Measurements from ENCODE around the gene MYH4. TPM values are rescaled to one million over a fixed set of nuclear protein-coding genes. Genes with fewer than 3 reads are reported as not detected.

MYH4 gene
- not detected for total RNA-seq

DNA sequence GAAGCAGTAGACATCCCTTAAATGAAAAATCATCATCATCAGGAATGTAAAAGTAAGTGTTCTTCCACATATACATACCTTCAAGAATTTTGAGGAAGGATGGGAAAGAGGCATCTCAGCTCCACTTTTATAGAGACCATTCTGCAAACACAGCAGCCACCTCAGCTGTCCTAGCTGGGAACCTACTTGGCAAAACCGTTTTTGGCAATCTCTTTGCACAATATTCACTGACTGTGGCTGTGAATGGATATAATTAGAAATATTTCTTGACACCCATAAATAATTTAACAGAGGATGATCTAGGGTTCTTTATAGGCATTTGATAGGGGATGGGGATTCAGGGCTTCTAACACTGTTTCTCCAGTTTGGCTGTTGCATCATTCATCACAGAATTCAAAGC lies at the start of gene MYH4:
MYH4 (minus strand) TSS at position 101 of the 400 bp plus-strand sequence. CDS start 2,814 bp downstream, outside the sequence.
- Mint-ChIP-seq H3K4me3 (no peak within 1 kb of the TSS), H3K9me3 (no peaks in the 10 kb centered on the region), H3K4me1 (ENCODE audit: low read depth) (no peaks in the 10 kb centered on the region), H3K27ac (no peak within 1 kb of the TSS), H3K27me3 (ENCODE audit: low read depth) (peaks cover 4% of the 10 kb centered on the region), H3K36me3 (ENCODE audit: insufficient read depth in 2 of 2) (no peaks in the 10 kb centered on the region)
- DNase-seq (no peak), ATAC-seq (replicated peaks in 1 of 2) (no peak)

DNA sequence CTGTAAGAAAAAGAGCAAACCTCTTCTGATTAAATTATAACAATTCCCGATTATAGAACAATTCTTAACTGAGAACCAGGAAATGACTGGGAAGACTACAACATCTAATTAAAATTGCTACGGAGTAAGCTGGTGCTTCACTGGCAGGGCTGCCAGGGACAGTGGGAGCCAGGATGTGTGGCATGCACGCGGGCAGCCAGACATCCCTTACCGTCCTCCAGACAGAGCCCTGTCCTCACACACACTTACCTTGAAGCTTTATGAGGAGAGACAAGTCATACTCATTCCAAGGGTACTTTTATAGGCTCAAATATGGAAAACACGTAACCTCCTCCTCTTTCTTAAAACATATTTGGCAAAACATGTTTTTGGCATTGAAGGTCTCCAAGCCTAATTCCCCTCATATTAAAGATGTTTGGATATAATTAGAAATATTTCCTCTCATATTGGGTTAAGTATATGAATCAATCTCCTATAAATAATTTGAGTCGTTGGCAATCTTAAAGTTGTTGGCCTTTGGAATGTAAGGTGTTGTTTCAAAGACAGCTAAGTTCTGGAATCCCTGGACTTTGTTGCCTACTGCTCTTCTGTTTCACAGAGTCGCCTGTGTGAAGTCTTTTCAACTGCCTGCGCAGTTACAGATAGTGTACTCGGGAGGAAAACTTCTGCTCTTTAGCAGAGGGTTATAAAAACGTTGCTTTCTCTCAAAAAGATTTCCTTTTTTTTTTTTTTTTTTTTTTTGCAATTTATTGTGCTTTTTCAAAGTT lies 49.1 kb upstream of the MYH4 start, which contains the start of gene MYH1:
MYH1 (minus strand) TSS at position 272 of the 767 bp plus-strand sequence. CDS start 1,900 bp downstream, outside the sequence.
- no peaks in the 10 kb centered on the region for H3K36me3 Mint-ChIP-seq (ENCODE audit: insufficient read depth in 2 of 2)
- DNase-seq (no peak), ATAC-seq (replicated peaks in 1 of 2) (no peak)
- no peaks in the 10 kb centered on the region for H3K4me1 Mint-ChIP-seq (ENCODE audit: low read depth)
- H3K4me3 Mint-ChIP-seq, result no peak within 1 kb of the TSS
- H3K27ac Mint-ChIP-seq, result no peak within 1 kb of the TSS
- no peaks in the 10 kb centered on the region for H3K27me3 Mint-ChIP-seq (ENCODE audit: low read depth)
- H3K9me3 Mint-ChIP-seq, result no peaks in the 10 kb centered on the region

DNA sequence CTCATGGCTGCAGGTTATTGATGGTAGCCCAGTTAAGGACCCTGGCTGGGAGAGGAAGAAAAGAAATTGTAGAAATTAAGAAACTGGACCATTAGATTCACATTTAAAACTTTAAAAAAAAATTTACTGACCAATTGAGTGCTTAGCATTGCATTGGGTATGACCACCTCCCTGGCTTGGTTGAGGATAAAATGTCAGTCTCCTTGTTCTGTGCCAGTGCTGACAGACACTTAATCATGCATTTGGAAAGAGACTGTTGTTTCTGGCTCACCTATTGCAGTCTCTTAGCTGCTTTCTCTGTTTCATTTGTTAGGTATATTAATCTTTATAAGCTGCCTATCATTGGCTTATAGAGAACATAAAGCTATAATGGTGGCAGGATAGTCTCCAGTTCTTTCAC lies 47.3 kb upstream of the MYH4 start:
- H3K36me3 Mint-ChIP-seq (ENCODE audit: insufficient read depth in 2 of 2), result no peaks in the 10 kb centered on the region
- no peak for DNase-seq
- no peak overlapping the region for H3K27ac Mint-ChIP-seq
- H3K4me3 Mint-ChIP-seq, result no peak overlapping the region
- no peak for ATAC-seq (replicated peaks in 1 of 2)
- H3K27me3 Mint-ChIP-seq (ENCODE audit: low read depth), result no peaks in the 10 kb centered on the region
- H3K4me1 Mint-ChIP-seq (ENCODE audit: low read depth), result no peaks in the 10 kb centered on the region
- no peaks in the 10 kb centered on the region for H3K9me3 Mint-ChIP-seq

DNA sequence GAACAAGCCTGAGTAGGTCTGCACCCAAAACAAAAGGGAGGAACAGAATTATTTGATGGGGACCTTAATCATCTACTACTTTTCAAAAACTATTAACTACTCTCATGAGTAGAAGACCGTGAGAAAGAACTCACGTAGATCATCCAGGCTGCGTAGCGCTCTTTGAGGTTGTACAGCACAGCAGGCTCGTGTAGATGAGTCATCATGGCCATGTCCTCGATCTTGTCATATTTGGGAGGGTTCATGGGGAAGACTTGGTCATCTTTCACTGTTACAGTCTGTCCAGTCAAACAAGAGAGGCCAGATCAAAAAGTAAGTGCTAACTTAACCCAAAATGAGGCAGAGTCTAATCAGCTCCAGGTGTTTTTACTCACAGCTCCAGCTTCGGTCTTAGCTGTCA lies 46.7 kb upstream of the MYH4 start:
- Mint-ChIP-seq H3K36me3 (ENCODE audit: insufficient read depth in 2 of 2) (no peaks in the 10 kb centered on the region), H3K4me3 (no peak overlapping the region), H3K27ac (no peak overlapping the region), H3K4me1 (ENCODE audit: low read depth) (no peaks in the 10 kb centered on the region), H3K9me3 (no peaks in the 10 kb centered on the region), H3K27me3 (ENCODE audit: low read depth) (no peaks in the 10 kb centered on the region)
- ATAC-seq (replicated peaks in 1 of 2), result no peak
- DNase-seq, result no peak

DNA sequence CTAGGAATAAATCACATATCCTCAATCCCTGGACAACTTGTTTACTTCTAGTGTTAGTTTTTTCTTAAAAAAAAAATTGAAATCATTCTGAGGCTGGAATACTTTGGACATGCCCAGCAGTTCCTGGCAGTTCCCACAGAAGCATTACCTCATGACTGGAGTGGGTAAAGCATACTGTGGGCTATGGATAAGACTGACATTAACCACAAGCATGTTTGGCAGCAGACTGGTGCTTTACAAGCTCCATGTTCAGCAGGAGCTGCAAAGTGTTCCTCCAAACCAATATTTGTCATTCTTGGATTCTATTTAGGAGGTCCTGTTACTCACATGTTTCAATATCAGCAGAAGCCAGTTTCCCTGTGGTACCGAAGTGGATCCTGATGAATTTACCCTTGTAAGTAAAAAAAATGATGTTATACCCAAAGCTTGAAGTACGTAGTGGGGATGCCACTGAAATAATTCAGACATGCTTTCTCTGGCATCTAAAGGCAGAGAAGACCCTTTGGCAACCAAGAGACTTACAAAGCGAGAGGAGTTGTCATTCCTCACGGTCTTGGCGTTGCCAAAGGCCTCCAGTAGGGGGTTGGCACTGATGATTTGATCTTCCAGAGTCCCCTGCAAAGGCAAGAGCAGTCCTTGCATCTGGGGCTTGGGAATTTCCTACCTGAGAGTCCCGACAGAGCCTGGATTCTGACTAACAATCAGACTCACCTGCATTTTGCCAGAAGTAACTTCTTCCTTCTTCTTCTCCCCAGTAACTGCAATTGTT lies 44.1 kb upstream of the MYH4 start:
- DNase-seq, result no peak
- no peak for ATAC-seq (replicated peaks in 1 of 2)
- no peaks in the 10 kb centered on the region for H3K9me3 Mint-ChIP-seq
- H3K36me3 Mint-ChIP-seq (ENCODE audit: insufficient read depth in 2 of 2), result no peaks in the 10 kb centered on the region
- H3K27ac Mint-ChIP-seq, result no peak overlapping the region
- no peaks in the 10 kb centered on the region for H3K27me3 Mint-ChIP-seq (ENCODE audit: low read depth)
- H3K4me1 Mint-ChIP-seq (ENCODE audit: low read depth), result no peaks in the 10 kb centered on the region
- no peak overlapping the region for H3K4me3 Mint-ChIP-seq

DNA sequence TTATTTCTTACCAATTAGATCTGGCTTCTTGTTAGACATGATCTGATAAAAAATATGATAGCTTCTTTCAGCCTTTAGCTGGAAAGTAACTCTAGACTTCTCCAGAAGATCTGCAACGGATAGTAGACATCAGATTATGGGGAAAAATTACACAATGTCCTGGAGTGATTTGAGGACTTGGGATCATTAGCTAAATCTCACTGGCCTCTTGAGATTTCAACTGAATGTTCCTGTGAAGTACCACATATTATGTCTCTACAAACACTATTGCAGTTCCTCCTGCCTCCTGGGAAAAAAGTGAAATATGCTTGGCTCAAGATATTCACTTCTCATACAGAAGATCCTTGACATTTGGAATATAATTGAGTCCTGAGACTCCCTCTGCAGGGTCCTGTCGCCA lies 43.5 kb upstream of the MYH4 start:
- DNase-seq (no peak), ATAC-seq (replicated peaks in 1 of 2) (no peak)
- Mint-ChIP-seq H3K4me1 (ENCODE audit: low read depth) (no peaks in the 10 kb centered on the region), H3K36me3 (ENCODE audit: insufficient read depth in 2 of 2) (no peaks in the 10 kb centered on the region), H3K27me3 (ENCODE audit: low read depth) (no peaks in the 10 kb centered on the region), H3K27ac (no peak overlapping the region), H3K4me3 (no peak overlapping the region), H3K9me3 (no peaks in the 10 kb centered on the region)

DNA sequence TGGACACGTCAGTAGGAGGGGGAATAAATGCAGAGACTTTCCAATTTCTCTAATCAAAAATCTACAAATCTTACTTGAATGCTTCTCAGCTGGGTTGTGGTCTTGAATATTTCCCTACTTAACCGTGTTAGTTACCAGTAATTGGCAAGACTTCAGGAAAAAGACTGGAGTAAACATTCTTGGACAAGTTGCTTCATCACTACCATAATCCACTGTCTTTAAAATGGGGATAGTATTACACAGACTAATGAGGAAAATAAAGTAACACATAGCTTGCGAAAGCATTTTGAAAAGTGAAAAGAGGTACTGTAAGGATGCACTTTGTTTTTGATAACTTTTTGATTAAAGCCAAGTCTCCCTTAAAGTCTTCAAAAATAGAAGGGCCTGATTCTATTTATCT lies 30.6 kb upstream of the MYH4 start:
- ATAC-seq (replicated peaks in 1 of 2) (no peak), DNase-seq (no peak)
- Mint-ChIP-seq H3K4me1 (ENCODE audit: low read depth) (no peaks in the 10 kb centered on the region), H3K27me3 (ENCODE audit: low read depth) (no peaks in the 10 kb centered on the region), H3K9me3 (peaks cover 2 to 3% of the 10 kb centered on the region in 2 donors), H3K36me3 (ENCODE audit: insufficient read depth in 2 of 2) (no peaks in the 10 kb centered on the region), H3K27ac (no peak overlapping the region), H3K4me3 (no peak overlapping the region)

DNA sequence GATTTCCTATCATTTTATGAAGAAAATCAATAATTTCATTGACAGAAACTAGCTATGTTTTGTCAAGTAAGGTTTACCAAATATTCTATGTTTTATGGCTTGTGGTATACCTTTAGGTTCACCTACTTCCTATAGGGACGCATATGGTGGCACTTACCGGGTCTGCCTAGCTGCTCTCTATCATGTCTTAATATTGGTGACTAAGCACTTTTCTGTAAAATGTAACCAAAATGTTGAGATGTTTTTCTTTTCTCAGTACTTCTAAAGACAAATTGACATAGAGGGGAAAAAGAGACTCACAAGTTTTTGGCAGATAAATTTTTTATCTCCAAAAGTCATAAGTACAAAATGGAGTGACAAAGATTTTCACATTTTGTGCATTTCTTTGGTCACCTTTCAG lies 22.6 kb upstream of the MYH4 start:
- ATAC-seq (replicated peaks in 1 of 2) (no peak), DNase-seq (no peak)
- H3K27ac Mint-ChIP-seq, result no peak overlapping the region
- no peaks in the 10 kb centered on the region for H3K27me3 Mint-ChIP-seq (ENCODE audit: low read depth)
- H3K4me1 Mint-ChIP-seq (ENCODE audit: low read depth), result no peaks in the 10 kb centered on the region
- H3K36me3 Mint-ChIP-seq (ENCODE audit: insufficient read depth in 2 of 2), result peaks cover 13 to 14% of the 10 kb centered on the region in 2 donors
- H3K4me3 Mint-ChIP-seq, result no peak overlapping the region
- H3K9me3 Mint-ChIP-seq, result peaks cover 18 to 24% of the 10 kb centered on the region in 2 donors

DNA sequence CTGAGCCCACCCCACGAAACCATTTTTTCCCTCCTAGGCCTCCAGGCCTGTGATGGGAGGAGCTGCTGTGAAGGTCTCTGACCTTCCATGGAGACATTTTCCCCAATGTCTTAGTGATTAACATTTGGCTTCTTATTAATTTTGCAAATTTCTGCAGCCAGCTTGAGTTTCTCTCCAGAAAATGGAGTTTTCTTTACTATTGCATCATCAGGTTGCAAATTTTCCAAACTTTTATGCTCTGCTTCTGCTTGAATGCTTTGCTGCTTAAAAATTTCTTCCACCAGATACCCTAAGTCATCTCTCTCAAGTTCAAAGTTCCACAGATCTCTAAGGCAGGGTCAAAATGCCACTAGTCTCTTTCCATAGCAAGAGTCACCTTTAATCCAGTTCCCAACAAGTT lies 12.9 kb upstream of the MYH4 start:
- no peak overlapping the region for H3K27ac Mint-ChIP-seq
- ATAC-seq (replicated peaks in 1 of 2), result no peak
- H3K4me1 Mint-ChIP-seq (ENCODE audit: low read depth), result no peaks in the 10 kb centered on the region

DNA sequence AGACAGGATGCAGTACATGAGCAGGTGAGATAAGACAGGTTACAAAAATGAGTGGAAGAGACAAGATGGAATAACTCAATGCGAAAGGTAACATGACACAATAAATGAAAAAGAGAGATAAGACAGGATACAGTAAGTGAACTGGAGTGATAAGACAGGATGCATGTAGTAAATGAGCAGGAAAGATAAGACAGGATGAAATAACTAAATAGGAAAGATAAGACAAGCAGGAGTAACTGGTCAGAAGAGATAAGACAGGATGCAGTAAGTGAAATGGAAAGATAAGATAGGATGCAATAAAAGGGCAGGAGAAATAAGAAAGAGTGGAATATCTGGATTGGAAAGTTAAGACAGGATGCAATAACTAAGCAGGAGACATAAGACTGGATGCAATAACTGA lies 8.3 kb upstream of the MYH4 start:
- Mint-ChIP-seq H3K9me3 (peaks cover 2 to 4% of the 10 kb centered on the region in 2 donors), H3K4me1 (ENCODE audit: low read depth) (no peaks in the 10 kb centered on the region), H3K4me3 (no peak overlapping the region), H3K36me3 (ENCODE audit: insufficient read depth in 2 of 2) (peaks cover 0 to 1% of the 10 kb centered on the region in 2 donors), H3K27ac (no peak overlapping the region), H3K27me3 (ENCODE audit: low read depth) (no peaks in the 10 kb centered on the region)
- DNase-seq (no peak), ATAC-seq (replicated peaks in 1 of 2) (no peak)

More for the DNA sequence above, 12.9 kb upstream of the MYH4 start:
- peaks cover 6 to 7% of the 10 kb centered on the region in 2 donors for H3K36me3 Mint-ChIP-seq (ENCODE audit: insufficient read depth in 2 of 2)
- no peaks in the 10 kb centered on the region for H3K27me3 Mint-ChIP-seq (ENCODE audit: low read depth)
- H3K4me3 Mint-ChIP-seq, result no peak overlapping the region
- DNase-seq, result no peak
- H3K9me3 Mint-ChIP-seq, result peaks cover 12 to 14% of the 10 kb centered on the region in 2 donors

DNA sequence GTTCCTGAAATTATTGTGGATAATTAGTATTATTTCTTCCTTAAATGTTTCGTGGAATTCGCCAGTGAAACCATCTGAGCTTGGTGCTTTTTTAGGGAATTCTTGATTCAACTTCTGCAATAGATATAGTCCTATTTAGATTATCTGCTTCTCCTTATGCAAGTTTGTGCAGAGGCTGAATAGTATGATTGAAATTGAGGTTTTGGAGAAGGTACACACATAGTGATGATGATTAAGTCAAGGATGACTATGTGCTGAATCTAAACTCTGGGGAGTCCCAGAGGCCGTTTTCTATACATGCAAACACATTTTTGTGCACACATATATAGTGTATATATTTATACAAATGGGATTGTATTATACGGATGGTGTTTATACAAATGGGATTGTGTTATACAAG lies 5.2 kb upstream of the MYH4 start:
- no peaks in the 10 kb centered on the region for H3K9me3 Mint-ChIP-seq
- H3K36me3 Mint-ChIP-seq (ENCODE audit: insufficient read depth in 2 of 2), result no peaks in the 10 kb centered on the region
- DNase-seq (no peak), ATAC-seq (replicated peaks in 1 of 2) (no peak)
- no peaks in the 10 kb centered on the region for H3K27me3 Mint-ChIP-seq (ENCODE audit: low read depth)
- H3K27ac Mint-ChIP-seq, result no peak overlapping the region
- H3K4me3 Mint-ChIP-seq, result no peak overlapping the region
- no peaks in the 10 kb centered on the region for H3K4me1 Mint-ChIP-seq (ENCODE audit: low read depth)

DNA sequence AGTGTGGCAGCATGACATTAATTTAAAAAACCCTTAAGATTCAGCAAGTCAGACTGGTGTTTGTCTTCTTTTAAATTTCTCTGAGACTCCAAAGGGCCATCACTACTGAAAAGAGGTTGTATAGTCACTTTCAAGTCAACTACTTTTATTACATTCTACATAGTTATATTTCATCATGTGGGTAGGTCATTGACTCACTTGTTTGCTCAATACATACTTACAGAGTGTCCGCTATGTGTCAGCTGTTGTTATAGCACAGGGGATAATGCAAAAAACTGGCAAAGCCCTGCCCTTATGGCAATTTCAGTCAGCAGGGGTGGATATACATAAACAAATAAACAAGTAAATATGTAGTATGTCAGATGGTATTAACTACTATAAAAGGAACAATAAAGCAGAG lies 2.5 kb upstream of the MYH4 start:
- no peak for ATAC-seq (replicated peaks in 1 of 2)
- no peak for DNase-seq
- H3K4me1 Mint-ChIP-seq (ENCODE audit: low read depth), result no peaks in the 10 kb centered on the region
- no peaks in the 10 kb centered on the region for H3K27me3 Mint-ChIP-seq (ENCODE audit: low read depth)
- no peak overlapping the region for H3K4me3 Mint-ChIP-seq
- H3K9me3 Mint-ChIP-seq, result no peaks in the 10 kb centered on the region
- no peak overlapping the region for H3K27ac Mint-ChIP-seq
- no peaks in the 10 kb centered on the region for H3K36me3 Mint-ChIP-seq (ENCODE audit: insufficient read depth in 2 of 2)

DNA sequence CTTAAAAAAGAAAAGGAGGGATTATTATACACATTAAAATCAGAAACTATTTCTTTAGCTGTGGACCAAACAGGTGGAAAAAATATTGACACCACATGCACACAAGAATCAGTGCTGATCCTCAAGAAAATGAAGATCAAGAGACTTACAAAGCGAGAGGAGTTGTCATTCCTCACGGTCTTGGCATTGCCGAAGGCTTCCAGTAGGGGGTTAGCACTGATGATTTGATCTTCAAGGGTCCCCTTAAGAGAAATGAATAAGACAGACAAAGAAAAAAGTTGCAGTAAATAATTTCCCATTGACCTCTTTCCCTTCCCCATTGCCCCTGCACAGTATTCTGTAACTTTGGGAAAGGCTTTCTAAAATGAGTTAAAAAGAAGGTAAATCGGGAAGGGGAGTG lies 6.0 kb downstream of the MYH4 start:
- DNase-seq, result no peak
- H3K9me3 Mint-ChIP-seq, result no peaks in the 10 kb centered on the region
- no peak overlapping the region for H3K27ac Mint-ChIP-seq
- no peaks in the 10 kb centered on the region for H3K36me3 Mint-ChIP-seq (ENCODE audit: insufficient read depth in 2 of 2)
- peaks cover 8% of the 10 kb centered on the region for H3K27me3 Mint-ChIP-seq (ENCODE audit: low read depth)
- ATAC-seq (replicated peaks in 1 of 2), result no peak
- no peak overlapping the region for H3K4me3 Mint-ChIP-seq
- H3K4me1 Mint-ChIP-seq (ENCODE audit: low read depth), result no peaks in the 10 kb centered on the region
